PFSK-1 (cell line): ENCODE results near the gene PATE1.

Source experiments
- POLR2AphosphoS5 ChIP-seq: IDR thresholded peaks from 2 replicates; pipeline ENCODE4 v1.6.1; 2012; ENCODE audit warnings: low read depth, mild to moderate bottlenecking, control low read depth, low read length, moderate library complexity
- TAF1 ChIP-seq: IDR thresholded peaks from 2 replicates; pipeline ENCODE4 v1.6.1; 2012; ENCODE audit warnings: low read length, control low read depth, borderline replicate concordance; ENCODE audit not compliant: insufficient read depth

- TF ChIP-seq POLR2AphosphoS5: no peak
- TF ChIP-seq TAF1: no peak
These were observed 17.4 kb downstream of the PATE1 start for GRCh38 chr11:125763483-125763882.
